Keratinocyte (primary cell): ENCODE results near the gene CLPTM1L. TPM values are rescaled to one million over a fixed set of nuclear protein-coding genes. Genes with fewer than 3 reads are reported as not detected.

Source experiments
- DNase-seq: peaks from one replicate; pipeline ENCODE4 v3.0.0-alpha.2; 2011; ENCODE audit warnings: low read depth, missing footprints, low spot score
- FAIRE-seq: peaks from 2 replicates; lab custom pipeline; 2011; peaks lifted over from hg19 to GRCh38; lab: Jason Lieb, UNC
- H2AFZ ChIP-seq: 2 replicates; pipeline ENCODE4 v1.6.0; 2012; ENCODE audit warnings: low read length, control low read depth, inconsistent platforms; ENCODE audit not compliant: control insufficient read depth
- H3K27ac ChIP-seq: 2 replicates; pipeline ENCODE4 v1.5.1; 2011; ENCODE audit warnings: low read length; ENCODE audit not compliant: control insufficient read depth, insufficient read depth
- H3K27me3 ChIP-seq: 3 replicates; pipeline ENCODE4 v1.6.0; 2011; ENCODE audit warnings: low read length; ENCODE audit not compliant: control insufficient read depth, insufficient read depth; ENCODE audit errors: extremely low read depth
- H3K36me3 ChIP-seq, 2 experiments: 2 replicates in 1 of 2; 3 replicates in 1 of 2; pipeline ENCODE4 v1.5.1; 2011; ENCODE audit warnings: low read length in 2 of 2, mild to moderate bottlenecking in 1 of 2; ENCODE audit not compliant: control insufficient read depth in 2 of 2, insufficient read depth in 2 of 2; ENCODE audit errors: extremely low read depth in 1 of 2
- H3K4me1 ChIP-seq: 3 replicates; pipeline ENCODE4 v1.5.1; 2011; ENCODE audit warnings: low read length; ENCODE audit not compliant: control insufficient read depth, insufficient read depth; ENCODE audit errors: extremely low read depth
- H3K4me2 ChIP-seq: 3 replicates; pipeline ENCODE4 v1.6.0; 2011; ENCODE audit warnings: low read depth, low read length; ENCODE audit not compliant: control insufficient read depth, insufficient read depth; ENCODE audit errors: extremely low read depth
- H3K4me3 ChIP-seq, 3 experiments: fragments of 200-600 bp in 1 of 3; sonication (generic) in 1 of 3; 2 replicates in 2 of 3; 3 replicates in 1 of 3; pipeline ENCODE4 v1.5.1; 2011 to 2016; ENCODE audit warnings: low read length in 3 of 3, mild to moderate bottlenecking in 3 of 3, control low read depth in 2 of 3, inconsistent platforms in 1 of 3, low read depth in 1 of 3, mixed read lengths in 1 of 3, mixed run types in 1 of 3, moderate library complexity in 1 of 3; ENCODE audit not compliant: control insufficient read depth in 2 of 3, insufficient read depth in 2 of 3; ENCODE audit errors: extremely low read depth in 1 of 3
- H3K79me2 ChIP-seq: 2 replicates; pipeline ENCODE4 v1.6.0; 2012; ENCODE audit warnings: low read length; ENCODE audit not compliant: control insufficient read depth, insufficient read depth
- H3K9ac ChIP-seq: 3 replicates; pipeline ENCODE4 v1.6.0; 2011; ENCODE audit warnings: low read length; ENCODE audit not compliant: control insufficient read depth, insufficient read depth; ENCODE audit errors: extremely low read depth
- H3K9me1 ChIP-seq: 3 replicates; pipeline ENCODE4 v1.6.0; 2011; ENCODE audit warnings: low read length; ENCODE audit not compliant: control insufficient read depth, insufficient read depth; ENCODE audit errors: extremely low read depth
- H3K9me3 ChIP-seq: 2 replicates; pipeline ENCODE4 v1.5.1; 2012; ENCODE audit warnings: low read depth, low read length; ENCODE audit not compliant: control insufficient read depth
- H4K20me1 ChIP-seq: 3 replicates; pipeline ENCODE4 v1.6.0; 2011; ENCODE audit warnings: low read length; ENCODE audit not compliant: control insufficient read depth, insufficient read depth; ENCODE audit errors: extremely low read depth
- CTCF ChIP-seq, 3 experiments: IDR thresholded peaks in 1 of 3; conservative IDR thresholded peaks in 1 of 3; optimal IDR thresholded peaks in 1 of 3; 2 replicates in 2 of 3; 3 replicates in 1 of 3; pipeline versions ENCODE3 to v1.5.1; 2011; ENCODE audit warnings: low read length in 3 of 3, mild to moderate bottlenecking in 3 of 3, moderate library complexity in 2 of 3, control low read depth in 1 of 3, inconsistent platforms in 1 of 3; ENCODE audit not compliant: insufficient read depth in 2 of 3; ENCODE audit errors: extremely low read depth in 1 of 3
- EZH2 ChIP-seq: IDR thresholded peaks from one replicate; pipeline ENCODE4 v1.6.1; 2012; ENCODE audit warnings: inconsistent platforms, mild to moderate bottlenecking, low read length, moderate library complexity
- dilution Hi-C: fragments of 300-500 bp; cut with MboI; formaldehyde crosslinking; loops from one replicate; pipeline ENCODE4 v1.7.0; 2020; ENCODE audit warnings: low sequenced_read_pairs; ENCODE audit not compliant: extremely low pct_ligation_motif_present
- polyA plus RNA-seq, 5 experiments: library from polyadenylated mRNA; depleted of rRNA in 3 of 5; stranded (reverse) in 3 of 5; stranded (forward) in 1 of 5; unstranded in 1 of 5; fragments of >200 nt; gene quantifications; 1 replicate in 1 of 5; 2 replicates in 3 of 5; 3 replicates in 1 of 5; pipeline versions ENCODE4 v1.2.1 to v1.2.3, GENCODE V29; 2011 to 2012; ENCODE audit warnings: missing spikeins in 2 of 5, low read depth in 1 of 5, low replicate concordance in 1 of 5

CLPTM1L gene
- polyA plus RNA-seq, 1 donor (not counting 4 experiments of a cell fraction or from before 2014, with no cell fraction given) = 142 TPM

- Histone ChIP-seq H3K27ac (no peak overlapping the region), H3K27me3 (peaks cover 11% of the 10 kb centered on the region), H3K9me1 (no peaks in the 10 kb centered on the region), H3K36me3 (no peaks in the 10 kb centered on the region), H3K4me1 (peaks cover 7% of the 10 kb centered on the region), H3K9me3 (peaks cover 2% of the 10 kb centered on the region), H3K4me3 (no peak overlapping the region), H3K79me2 (no peaks in the 10 kb centered on the region), H3K4me2 (no peak overlapping the region), H2AFZ (no peak overlapping the region), H4K20me1 (no peaks in the 10 kb centered on the region), H3K9ac (no peak overlapping the region)
- no peak for FAIRE-seq
- DNase-seq = no peak
- TF ChIP-seq CTCF (optimal IDR thresholded peaks at IDR 0.05 in 1 of 3, IDR thresholded peaks at IDR 0.05 in 1 of 3, conservative IDR thresholded peaks at IDR 0.05 in 1 of 3; ENCODE audit: extremely low read depth in 1 of 3, insufficient read depth in 2 of 3, low read length in 3 of 3) (no peak), EZH2 (no peak)
- dilution Hi-C loops = no loop called here
These were observed 36.7 kb upstream of the CLPTM1L start for GRCh38 chr5:1381370-1382247.

DNA sequence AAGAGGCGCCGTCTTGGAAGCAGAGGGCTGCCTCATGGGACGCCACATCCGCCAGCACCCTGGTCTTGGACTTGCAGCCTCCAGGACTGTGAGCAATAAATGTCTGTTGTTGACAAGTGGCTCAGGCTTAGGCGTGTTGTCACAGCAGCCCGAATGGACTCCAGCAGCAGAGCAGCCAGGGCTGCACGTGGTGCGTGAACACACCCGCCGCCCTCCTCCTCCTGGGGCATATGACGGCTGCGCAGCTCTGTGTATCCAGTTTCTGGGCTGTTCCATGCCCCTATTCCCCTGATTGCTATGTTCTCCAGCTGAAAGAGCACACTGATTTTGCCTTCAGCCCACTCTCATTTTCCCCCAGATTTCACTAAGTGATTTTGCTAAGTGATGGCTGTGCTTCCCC is 36.0 kb upstream of the CLPTM1L start:
- Histone ChIP-seq H3K4me2 (no peak overlapping the region), H3K9me3 (peaks cover 2% of the 10 kb centered on the region), H3K27me3 (peaks cover 7% of the 10 kb centered on the region), H3K9ac (no peak overlapping the region), H3K4me3 (no peak overlapping the region), H3K36me3 (no peaks in the 10 kb centered on the region), H3K27ac (no peak overlapping the region), H4K20me1 (no peaks in the 10 kb centered on the region), H3K9me1 (no peaks in the 10 kb centered on the region), H3K4me1 (peaks cover 4% of the 10 kb centered on the region), H3K79me2 (no peaks in the 10 kb centered on the region), H2AFZ (no peak overlapping the region)
- DNase-seq = no peak
- TF ChIP-seq EZH2 = no peak
- no peak for TF ChIP-seq CTCF (optimal IDR thresholded peaks at IDR 0.05 in 1 of 3, IDR thresholded peaks at IDR 0.05 in 1 of 3, conservative IDR thresholded peaks at IDR 0.05 in 1 of 3; ENCODE audit: extremely low read depth in 1 of 3, insufficient read depth in 2 of 3, low read length in 3 of 3)
- FAIRE-seq = no peak
- dilution Hi-C loops = no loop called here
